Brain microvascular endothelial cell (primary cell): ENCODE data around the gene PAK4.

Experiments used
- DNase-seq: peaks from one replicate; pipeline ENCODE4 v3.0.0-alpha.2; 2020
- H3K27ac ChIP-seq: fragments of 250-450 bp; sonication (Bioruptor Pico); 2 replicates; pipeline ENCODE4 v1.5.1; 2020; ENCODE audit warnings: mild to moderate bottlenecking, moderate library complexity
- H3K27me3 ChIP-seq: fragments of 250-450 bp; sonication (Bioruptor Pico); replicated peaks from 2 replicates; pipeline ENCODE4 v1.5.1; 2020; ENCODE audit warnings: mild to moderate bottlenecking
- H3K36me3 ChIP-seq: fragments of 250-450 bp; sonication (Bioruptor Pico); replicated peaks from 2 replicates; pipeline ENCODE4 v1.5.1; 2020; ENCODE audit warnings: mild to moderate bottlenecking
- H3K4me3 ChIP-seq: 2 replicates; pipeline ENCODE4 v1.5.1; 2011; ENCODE audit warnings: low read depth, mild to moderate bottlenecking, control low read depth, low read length, moderate library complexity
- CTCF ChIP-seq: IDR thresholded peaks from 2 replicates; pipeline ENCODE4 v1.5.1; 2011; ENCODE audit warnings: low read depth, mild to moderate bottlenecking, moderate library complexity, low read length, control low read depth, inconsistent platforms; ENCODE audit errors: missing control alignments
- in situ Hi-C: cut with HindIII; loops from 2 replicates; pipeline ENCODE4 v1.10.0; 2017; ENCODE audit warnings: low sequenced_read_pairs, low pct_ligation_motif_present

The PAK4 gene

GRCh38 chr19:39158646-39159260, 33.2 kb downstream of the PAK4 start:
- TF ChIP-seq CTCF, result no peak
- no peaks in the 10 kb centered on the region for H3K27me3 ChIP-seq
- H3K4me3 ChIP-seq, result no peak overlapping the region
- in situ Hi-C loops, result no loop called here
- DNase-seq, result no peak
- no peaks in the 10 kb centered on the region for H3K36me3 ChIP-seq
- no peak overlapping the region for H3K27ac ChIP-seq

GRCh38 chr19:39160523-39160861, 34.9 kb downstream of the PAK4 start:
- H3K4me3 ChIP-seq, result no peak overlapping the region
- DNase-seq, result peak; percentile 5
- no peaks in the 10 kb centered on the region for H3K36me3 ChIP-seq
- in situ Hi-C loops, result no loop called here
- H3K27ac ChIP-seq, result no peak overlapping the region
- TF ChIP-seq CTCF, result no peak
- no peaks in the 10 kb centered on the region for H3K27me3 ChIP-seq

GRCh38 chr19:39160889-39161672, 35.5 kb downstream of the PAK4 start:
- DNase-seq, result no peak
- Histone ChIP-seq H3K27me3 (no peaks in the 10 kb centered on the region), H3K36me3 (no peaks in the 10 kb centered on the region), H3K4me3 (no peak overlapping the region), H3K27ac (no peak overlapping the region)
- in situ Hi-C loops, result no loop called here
- TF ChIP-seq CTCF, result no peak

GRCh38 chr19:39162441-39163043, 37.0 kb downstream of the PAK4 start:
- no peak for TF ChIP-seq CTCF
- no peak for DNase-seq
- Histone ChIP-seq H3K27me3 (no peaks in the 10 kb centered on the region), H3K4me3 (no peak overlapping the region), H3K36me3 (no peaks in the 10 kb centered on the region), H3K27ac (no peak overlapping the region)
- in situ Hi-C loops, result no loop called here

GRCh38 chr19:39163621-39164020, 38.0 kb downstream of the PAK4 start:
- no peak for TF ChIP-seq CTCF
- in situ Hi-C loops, result no loop called here
- Histone ChIP-seq H3K27ac (no peak overlapping the region), H3K36me3 (no peaks in the 10 kb centered on the region), H3K4me3 (no peak overlapping the region), H3K27me3 (no peaks in the 10 kb centered on the region)
- no peak for DNase-seq
